GM10266 (cell line): Measurements from ENCODE around the gene MEGF11.

ENCODE experiments used
- DNase-seq: peaks from one replicate; pipeline ENCODE4 v3.0.0; 2012; ENCODE audit errors: extremely low spot score
- CTCF ChIP-seq: IDR thresholded peaks from 2 replicates; pipeline ENCODE4 v1.5.1; 2012; ENCODE audit warnings: mild to moderate bottlenecking, low read depth; ENCODE audit not compliant: control insufficient read depth, insufficient read depth; ENCODE audit errors: missing control alignments

MEGF11 gene

GRCh38 chr15:66190746-66191145, 62.8 kb downstream of the MEGF11 start:
- no peak for DNase-seq
- no peak for TF ChIP-seq CTCF

GRCh38 chr15:66189291-66189690, 64.3 kb downstream of the MEGF11 start:
- no peak for TF ChIP-seq CTCF
- no peak for DNase-seq

GRCh38 chr15:66188464-66188863, 65.1 kb downstream of the MEGF11 start:
- TF ChIP-seq CTCF = peak; percentile 18
- no peak for DNase-seq

GRCh38 chr15:66187271-66187670, 66.3 kb downstream of the MEGF11 start:
- TF ChIP-seq CTCF = no peak
- DNase-seq = no peak

GRCh38 chr15:66186049-66186825, 67.3 kb downstream of the MEGF11 start:
- no peak for TF ChIP-seq CTCF
- DNase-seq = no peak

- TF ChIP-seq CTCF = no peak
- DNase-seq = no peak
These were observed 68.4 kb downstream of the MEGF11 start for GRCh38 chr15:66184936-66185790.

GRCh38 chr15:66184492-66184891, 69.1 kb downstream of the MEGF11 start:
- DNase-seq = no peak
- TF ChIP-seq CTCF = no peak
